Heart left ventricle (tissue), 16 donors: ENCODE data around the gene AHDC1. TPM values are rescaled to one million over a fixed set of nuclear protein-coding genes. Genes with fewer than 3 reads are reported as not detected.
A peak's percentile ranks its signal among the peaks of the same experiment; 100 is the strongest.

Experiments
- ATAC-seq, 4 donors: fragments of 200-7000 bp; cut with Tn5 transposase; one replicate each; pipeline ENCODE4 v1.9.1; 2020 to 2022; ENCODE audit warnings: moderate library complexity in 4 of 4, mild to moderate bottlenecking in 3 of 4, moderate number of reproducible peaks in 1 of 4
- DNase-seq, 5 donors: peaks; one replicate each; pipeline ENCODE4 v3.0.0-alpha.2; 2020
- H3K27ac ChIP-seq, 12 donors: fragments of 200-600 bp; sonication (generic) in 4 of 12; one replicate each; pipeline versions ENCODE4 v1.5.0 to v1.8.0; 2016 to 2022; ENCODE audit warnings: mild to moderate bottlenecking in 2 of 12
- H3K27me3 ChIP-seq, 9 donors: fragments of 200-600 bp; sonication (generic) in 2 of 9; one replicate each; pipeline versions ENCODE4 v1.5.1 to v1.8.0; 2016 to 2022; ENCODE audit warnings: mild to moderate bottlenecking in 3 of 9
- H3K36me3 ChIP-seq, 9 donors: fragments of 200-600 bp; sonication (generic) in 2 of 9; one replicate each; pipeline versions ENCODE4 v1.5.0 to v1.8.0; 2018 to 2022; ENCODE audit warnings: mild to moderate bottlenecking in 2 of 9
- H3K4me1 ChIP-seq, 12 donors: fragments of 200-600 bp; sonication (generic) in 4 of 12; one replicate each; pipeline versions ENCODE4 v1.5.0 to v1.8.0; 2016 to 2022; ENCODE audit warnings: mild to moderate bottlenecking in 3 of 12
- H3K4me3 ChIP-seq, 12 donors: fragments of 200-600 bp; sonication (generic) in 4 of 12; one replicate each; pipeline versions ENCODE4 v1.5.0 to v1.8.0; 2017 to 2022; ENCODE audit warnings: mild to moderate bottlenecking in 9 of 12, moderate library complexity in 4 of 12
- H3K9me3 ChIP-seq, 12 donors: fragments of 200-600 bp; sonication (generic) in 4 of 12; one replicate each; pipeline versions ENCODE4 v1.5.0 to v1.8.0; 2016 to 2022; ENCODE audit warnings: mild to moderate bottlenecking in 1 of 12
- CTCF ChIP-seq, 12 donors: fragments of 200-600 bp; sonication (generic) in 4 of 12; IDR thresholded peaks; one replicate each; pipeline versions ENCODE4 v1.5.0 to v1.8.0; 2018 to 2022; ENCODE audit warnings: antibody characterized with exemption in 12 of 12, mild to moderate bottlenecking in 5 of 12
- POLR2A ChIP-seq, 2 donors: fragments of 450-650 bp; IDR thresholded peaks; one replicate each; pipeline ENCODE4 v1.6.1; 2017; ENCODE audit warnings: antibody characterized with exemption in 2 of 2, mild to moderate bottlenecking in 2 of 2, moderate library complexity in 2 of 2
- WGBS, 4 donors: extraction: QIAGEN DNeasy Blood & Tissue Kit in 2 of 4; methylation state at CpG; one replicate each; pipeline versions ENCODE4 v1.1.5 to v1.1.7; 2013 to 2018; 5-methylcytosine and 5-hydroxymethylcytosine counted together
- intact Hi-C, 10 donors: fragments of 100-400 bp; cut with DNase I; formaldehyde crosslinking; loops; one replicate each; pipeline versions ENCODE4 v1.11.1 to v1.14.2; 2022
- polyA plus RNA-seq, 2 donors: library from polyadenylated mRNA; stranded (reverse); fragments of 200-250 nt; gene quantifications; one replicate each; pipeline ENCODE4 v1.2.3, GENCODE V29; 2013
- total RNA-seq, 9 donors: library from RNA; depleted of rRNA in 2 of 9; stranded (reverse); fragments of >200 nt in 2 of 9; fragmentation: NEBNext Ultra II Directional in 3 of 9; extraction: Animal tissue kit (Norgen Biotek cat#: 25700) in 3 of 9; gene quantifications; one replicate each; pipeline versions ENCODE4 v1.1.0 to v1.2.4, GENCODE V29; 2016 to 2023
- donor health status: ischemic (EF 13 %, LVEDD 7.1; RV severe dilation, severe dysfunction).
- donor health status: healthy with polysubstance abuse.
- donor health status: DM: no; HTN: yes; CAD: no.
- donor health status: DM: no; HTN: no; CAD: no.
- donor health status: ischemic (EF 25% LVEDD 6.9; RV normal size, moderate dysfunction).
- donor health status: ischemic (EF 25% LVEDD 5.7; RV mildly dilated, moderate dysfunction).
- donor health status: healthy.
- donor health status: DM: yes; HTN: yes; CAD: no.
- donor health status: ischemic (EF 35%, LVEDD 5.7; RV mildly dilated, moderate dysfunction).
- donor health status: nonischemic (EF 11% LVEDD 7.7; RV severe dilation, severe dysfunction).
- donor health status: DM: yes; HTN: yes; CAD: no.
- donor health status: PGD.
- donor health status: ischemic (EF 29% LVEDD 5.4; RV normal size, mild dysfunction).
- donor health status: nonischemic (EF 23%, LVEDD 6.1; RV moderate dilation, normal function).

The AHDC1 gene
- total and polyA plus RNA-seq, 11 donors: 25.8 to 50.2 (median 42.1) TPM

GRCh38 chr1:27519331-27520258 is 84.3 kb downstream of the AHDC1 start:
- no peak for TF ChIP-seq POLR2A (IDR thresholded peaks at IDR 0.05)
- no peak for TF ChIP-seq CTCF (IDR thresholded peaks at IDR 0.05)
- no peaks in the 10 kb centered on the region for H3K36me3 ChIP-seq
- intact Hi-C loops: loop anchor here in 4 of 10 donors (10.0 kb wide), 3 partner anchors 85 to 145 kb away; partner anchors contain the start of gene AHDC1 (in 2 of the 4)
- H3K4me3 ChIP-seq: peak overlapping the region in 2 of 12 donors; percentile 21 to 22
- no peaks in the 10 kb centered on the region for H3K27me3 ChIP-seq
- peak in 4 of 5 donors; percentile 58 to 81 (median 70) for DNase-seq
- peak overlapping the region in 11 of 12 donors; percentile 61 to 96 (median 73) for H3K27ac ChIP-seq
- no peaks in the 10 kb centered on the region for H3K9me3 ChIP-seq
- peaks cover 8 to 89% (median 62%) of the 10 kb centered on the region in 12 donors for H3K4me1 ChIP-seq
- ATAC-seq: peak; percentile 23 to 61 (median 56)
- 48 to 72% (median 61%) methylated on average over 20 to 24 of the region's 24 CpGs for WGBS, 4 donors

- 89 to 93% (median 91%) methylated on average over 7 of the region's 7 CpGs for WGBS, 4 donors
- intact Hi-C loops: loop anchor here in 1 of 10 donors (10.0 kb wide), 1 partner anchor 146 kb away; no protein-coding TSS in a partner anchor
- ATAC-seq (no peak), DNase-seq (no peak)
- peak overlapping the region in 10 of 12 donors; percentile 52 to 96 (median 74) for H3K27ac ChIP-seq
- H3K4me3 ChIP-seq: no peak overlapping the region
- peaks cover 11 to 89% (median 62%) of the 10 kb centered on the region in 12 donors for H3K4me1 ChIP-seq
- H3K9me3 ChIP-seq: no peaks in the 10 kb centered on the region
- no peaks in the 10 kb centered on the region for H3K36me3 ChIP-seq
- no peak for TF ChIP-seq CTCF (IDR thresholded peaks at IDR 0.05)
- no peak for TF ChIP-seq POLR2A (IDR thresholded peaks at IDR 0.05)
- H3K27me3 ChIP-seq: no peaks in the 10 kb centered on the region
Observed at GRCh38 chr1:27518808-27519207, 85.1 kb downstream of the AHDC1 start.

- peaks cover 7 to 89% (median 61%) of the 10 kb centered on the region in 12 donors for H3K4me1 ChIP-seq
- DNase-seq (no peak), ATAC-seq (no peak)
- TF ChIP-seq CTCF (IDR thresholded peaks at IDR 0.05) (no peak), POLR2A (IDR thresholded peaks at IDR 0.05) (no peak)
- no peaks in the 10 kb centered on the region for H3K36me3 ChIP-seq
- WGBS, 4 donors: 71 to 77% (median 73%) methylated on average over 17 to 21 of the region's 21 CpGs
- no peaks in the 10 kb centered on the region for H3K9me3 ChIP-seq
- no peaks in the 10 kb centered on the region for H3K27me3 ChIP-seq
- intact Hi-C loops: loop anchor here in 1 of 10 donors (10.0 kb wide), 1 partner anchor 147 kb away; no protein-coding TSS in a partner anchor
- no peak overlapping the region for H3K4me3 ChIP-seq
- H3K27ac ChIP-seq: peak overlapping the region; percentile 7 to 96 (median 49)
Observed at GRCh38 chr1:27517907-27518718, 85.8 kb downstream of the AHDC1 start.
